HG03196 (cell line): ENCODE results near the gene CD80.

ENCODE experiments used
- ATAC-seq: cut with Tn5 transposase; IDR thresholded peaks from one replicate; pipeline ENCODE4 v1.9.1; 2021; ENCODE audit not compliant: unreplicated experiment

Gene CD80

DNA sequence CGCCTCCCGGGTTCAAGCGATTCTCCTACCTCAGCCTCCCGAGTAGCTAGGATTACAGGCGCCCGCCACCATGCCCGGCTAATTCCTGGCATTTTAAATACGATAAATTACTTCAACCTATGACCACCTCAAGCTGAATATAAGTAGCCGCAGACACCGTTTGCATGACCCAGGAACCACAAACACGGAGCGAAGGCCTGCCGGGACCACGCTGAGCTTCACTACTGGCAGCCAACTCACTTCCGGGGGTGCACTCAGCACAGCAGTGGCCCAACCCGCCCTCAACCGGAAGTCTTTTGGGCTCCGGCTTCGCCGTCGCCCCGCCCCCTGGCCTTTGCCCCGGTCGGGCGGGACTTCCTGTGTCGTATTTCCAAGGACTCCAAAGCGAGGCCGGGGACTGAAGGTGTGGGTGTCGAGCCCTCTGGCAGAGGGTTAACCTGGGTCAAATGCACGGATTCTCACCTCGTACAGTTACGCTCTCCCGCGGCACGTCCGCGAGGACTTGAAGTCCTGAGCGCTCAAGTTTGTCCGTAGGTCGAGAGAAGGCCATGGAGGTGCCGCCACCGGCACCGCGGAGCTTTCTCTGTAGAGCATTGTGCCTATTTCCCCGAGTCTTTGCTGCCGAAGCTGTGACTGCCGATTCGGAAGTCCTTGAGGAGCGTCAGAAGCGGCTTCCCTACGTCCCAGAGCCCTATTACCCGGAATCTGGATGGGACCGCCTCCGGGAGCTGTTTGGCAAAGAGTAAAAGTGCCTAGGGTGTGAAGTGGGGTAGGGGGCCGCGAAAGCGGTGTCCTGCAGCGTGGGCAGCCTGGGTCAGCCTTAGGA lies 61.0 kb downstream of the CD80 start, which contains the start of gene TIMMDC1:
TSS of gene TIMMDC1 (plus strand) at position 362 of the 826 bp plus-strand sequence. CDS start at position 549, 187 bp downstream.
- ATAC-seq: peak; percentile 97

DNA sequence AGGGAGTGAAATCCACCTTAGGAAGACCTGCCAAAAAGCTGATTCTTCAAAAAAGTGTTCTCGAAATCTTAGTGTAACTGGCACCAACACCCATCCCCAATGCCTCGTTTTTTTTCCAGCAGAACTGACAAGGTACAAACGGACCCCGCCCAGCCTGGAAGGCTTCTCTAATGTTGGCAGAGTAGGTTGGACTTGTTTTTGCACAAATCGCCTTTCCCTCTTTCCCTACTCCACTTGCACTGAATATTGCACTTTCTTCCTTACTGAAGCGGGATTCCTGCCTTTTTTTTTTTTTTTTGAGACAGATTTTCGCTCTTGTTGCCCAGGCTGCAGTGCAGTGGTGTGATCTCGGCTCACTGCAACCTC lies 61.6 kb downstream of the CD80 start:
- ATAC-seq: no peak

DNA sequence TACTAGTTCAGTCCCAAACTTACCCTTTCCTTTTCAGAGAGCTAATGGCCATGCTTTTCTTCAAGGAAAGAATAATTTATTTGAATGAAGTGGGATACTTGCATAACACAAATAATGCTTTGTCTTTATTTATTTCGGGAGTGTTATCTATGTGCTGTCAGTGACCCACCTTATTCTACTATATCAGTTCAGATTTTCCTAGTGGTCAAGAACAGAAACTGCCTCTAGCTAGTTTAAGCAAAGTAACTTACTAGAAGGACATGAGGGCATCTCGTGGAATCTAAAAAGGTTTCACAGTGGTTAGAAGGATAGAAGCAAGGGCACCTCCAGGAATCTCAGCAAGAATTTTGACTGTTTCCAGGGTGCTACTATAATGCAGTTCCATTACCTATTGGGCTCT lies 64.8 kb downstream of the CD80 start:
- no peak for ATAC-seq

DNA sequence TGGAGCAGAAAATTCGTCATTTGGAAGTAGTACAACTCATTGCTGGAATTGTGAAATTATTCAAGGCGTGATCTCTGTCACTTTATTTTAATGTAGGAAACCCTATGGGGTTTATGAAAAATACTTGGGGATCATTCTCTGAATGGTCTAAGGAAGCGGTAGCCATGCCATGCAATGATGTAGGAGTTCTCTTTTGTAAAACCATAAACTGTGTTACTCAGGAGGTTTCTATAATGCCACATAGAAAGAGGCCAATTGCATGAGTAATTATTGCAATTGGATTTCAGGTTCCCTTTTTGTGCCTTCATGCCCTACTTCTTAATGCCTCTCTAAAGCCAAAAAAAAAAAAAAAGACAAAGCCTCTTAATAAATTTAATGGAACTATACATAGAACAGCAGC lies 66.6 kb downstream of the CD80 start:
- no peak for ATAC-seq

DNA sequence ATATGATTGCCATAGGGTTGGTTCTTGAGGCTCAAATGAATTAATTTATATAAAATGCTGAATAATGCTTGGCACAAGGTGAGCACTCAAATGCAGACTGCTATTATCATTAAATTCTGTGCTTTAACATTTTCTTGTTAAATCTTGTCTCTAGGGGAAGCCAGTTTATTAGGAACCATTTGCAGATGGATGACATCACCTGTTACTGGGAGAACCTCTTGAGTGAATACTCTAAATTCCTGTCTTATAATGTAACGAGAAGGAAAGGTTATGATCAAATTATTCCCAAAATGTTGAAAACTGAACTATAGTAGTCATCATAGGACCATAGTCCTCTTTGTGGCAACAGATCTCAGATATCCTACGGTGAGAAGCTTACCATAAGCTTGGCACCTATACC lies 67.3 kb downstream of the CD80 start:
- ATAC-seq: no peak

DNA sequence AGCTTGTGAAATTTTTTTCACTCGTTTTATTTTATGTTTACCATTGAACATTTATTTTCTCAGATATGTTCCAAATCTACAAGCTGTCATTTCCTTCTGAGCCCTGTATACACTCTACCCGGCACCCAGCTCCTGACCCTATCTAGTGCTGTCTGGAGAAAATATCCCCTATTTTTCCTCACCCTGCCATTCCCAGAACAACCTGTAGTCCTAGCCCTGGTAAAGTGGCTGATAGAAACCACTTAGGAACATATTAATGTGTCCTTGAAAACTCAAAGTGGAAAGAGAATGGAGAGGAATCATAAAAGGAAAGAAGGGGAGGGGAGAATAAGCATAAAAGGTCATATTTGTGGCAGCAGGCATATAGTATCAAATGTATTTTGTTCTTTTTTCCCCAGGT lies 69.3 kb downstream of the CD80 start:
- no peak for ATAC-seq

DNA sequence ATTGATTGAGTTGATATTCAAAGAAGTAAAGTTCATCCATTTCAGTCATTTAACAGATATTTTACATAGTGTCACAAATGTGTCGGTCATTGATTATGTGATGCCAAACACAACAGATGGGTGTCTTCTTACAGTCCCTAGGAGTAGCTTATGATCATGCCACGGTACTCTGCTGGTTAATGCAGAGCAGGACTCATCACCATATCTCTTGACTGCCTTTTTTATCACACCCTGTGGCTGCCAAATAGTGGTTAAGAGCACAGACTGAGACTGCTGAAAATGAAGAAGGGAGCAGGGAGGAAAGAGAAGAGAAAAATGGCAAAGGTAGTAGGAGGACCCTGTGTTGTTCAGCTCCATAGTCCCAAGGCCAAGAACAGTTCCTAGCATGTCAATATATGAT lies 73.9 kb downstream of the CD80 start:
- no peak for ATAC-seq

DNA sequence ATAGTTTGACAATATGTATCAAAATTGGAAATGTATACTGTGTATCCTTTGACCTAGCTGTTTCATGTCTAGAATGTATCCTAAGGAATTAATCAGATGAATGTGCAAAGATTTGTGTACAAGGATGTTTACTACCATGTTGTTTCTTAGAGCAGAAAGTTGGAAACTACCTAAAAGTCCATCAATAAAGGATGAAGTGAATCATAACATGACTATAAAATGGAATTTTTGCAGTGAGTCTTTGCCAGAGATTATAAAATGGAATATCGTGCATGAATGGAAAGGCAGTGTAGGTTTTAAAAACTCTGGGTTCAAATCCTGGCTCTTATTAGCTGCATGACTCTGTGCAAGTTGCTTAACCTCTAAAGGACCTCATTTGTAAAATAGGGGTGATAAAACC lies 76.3 kb downstream of the CD80 start:
- no peak for ATAC-seq

DNA sequence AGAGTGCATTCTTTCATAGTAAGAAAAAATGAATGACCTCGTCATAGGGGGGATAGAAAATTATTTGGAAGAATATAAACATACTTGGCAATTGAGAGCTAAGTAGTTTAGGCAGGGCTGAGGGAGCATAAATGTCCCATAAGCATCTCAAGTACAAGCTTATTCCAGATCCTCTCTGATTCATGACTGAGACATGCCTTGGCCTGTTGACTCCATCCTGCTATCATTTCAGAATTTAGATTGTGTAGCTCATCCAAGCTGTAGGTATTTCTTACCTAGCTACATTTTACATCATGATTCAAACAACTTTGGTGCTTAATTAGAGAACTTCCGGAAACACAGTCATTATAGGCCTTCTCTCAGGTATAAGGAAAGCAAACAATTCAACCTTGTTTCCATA lies 78.3 kb downstream of the CD80 start:
- no peak for ATAC-seq
